Esophagus (tissue), 2 donors: ENCODE results near the gene AUH. TPM values are rescaled to one million over a fixed set of nuclear protein-coding genes. Genes with fewer than 3 reads are reported as not detected.
A peak's percentile ranks its signal among the peaks of the same experiment; 100 is the strongest.

Experiments
- H3K27ac ChIP-seq, 2 donors: one replicate each; pipeline ENCODE4 v1.5.1; 2013; ENCODE audit warnings: low read depth in 2 of 2, mild to moderate bottlenecking in 2 of 2, inconsistent platforms in 1 of 2, low read length in 1 of 2, moderate library complexity in 1 of 2
- H3K27me3 ChIP-seq, 2 donors: one replicate each; pipeline ENCODE4 v1.6.1; 2013; ENCODE audit warnings: low read length in 2 of 2, control low read depth in 1 of 2, mild to moderate bottlenecking in 1 of 2; ENCODE audit not compliant: insufficient read depth in 2 of 2, control insufficient read depth in 1 of 2
- H3K36me3 ChIP-seq, 2 donors: one replicate each; pipeline ENCODE4 v1.6.1; 2013; ENCODE audit warnings: low read length in 1 of 2; ENCODE audit not compliant: control insufficient read depth in 2 of 2, insufficient read depth in 2 of 2
- H3K4me1 ChIP-seq, 2 donors: one replicate each; pipeline ENCODE4 v1.6.1; 2013; ENCODE audit warnings: low read length in 1 of 2; ENCODE audit not compliant: control insufficient read depth in 2 of 2, insufficient read depth in 2 of 2
- H3K4me3 ChIP-seq, 2 donors: one replicate each; pipeline ENCODE4 v1.5.1; 2013; ENCODE audit warnings: low read length in 2 of 2, mild to moderate bottlenecking in 2 of 2, low read depth in 1 of 2, moderate library complexity in 1 of 2
- H3K9me3 ChIP-seq, 2 donors: one replicate each; pipeline ENCODE4 v1.6.1; 2013; ENCODE audit warnings: mild to moderate bottlenecking in 2 of 2, low read depth in 1 of 2, low read length in 1 of 2, moderate library complexity in 1 of 2; ENCODE audit not compliant: control insufficient read depth in 2 of 2, insufficient read depth in 1 of 2
- WGBS, 2 donors: extraction: QIAGEN DNeasy Blood & Tissue Kit; methylation state at CpG; one replicate each; pipeline ENCODE4 v1.1.7; 2013; 5-methylcytosine and 5-hydroxymethylcytosine counted together
- polyA plus RNA-seq, 2 donors: library from polyadenylated mRNA; stranded (reverse); fragments of 200-250 nt; gene quantifications; one replicate each; pipeline ENCODE4 v1.2.3, GENCODE V29; 2013
- donor health status: healthy with polysubstance abuse.
- donor health status: Bipolar disorder and iron deficiency.

AUH gene
- polyA plus RNA-seq, 2 donors, result 7.2 to 11.5 TPM

DNA sequence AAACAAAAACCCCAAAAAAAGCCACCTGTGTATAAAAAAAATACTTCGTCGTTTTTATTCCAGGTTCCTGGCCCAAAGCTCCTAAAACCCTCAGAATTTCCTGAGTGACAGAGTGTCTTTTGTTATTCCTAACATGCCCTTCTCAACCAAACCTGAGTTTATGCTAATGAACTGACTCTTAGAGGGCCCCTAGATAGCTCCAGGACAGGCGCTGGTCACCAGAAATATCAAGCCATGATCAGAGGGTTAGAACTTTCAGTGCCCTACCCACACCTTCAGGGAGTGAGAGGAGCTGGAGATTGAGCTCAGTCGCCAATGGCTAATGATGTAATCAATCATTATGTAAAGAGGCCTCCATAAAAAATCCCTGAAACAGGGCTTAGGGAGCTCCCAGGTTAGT, 15.7 kb downstream of the AUH start:
- no peaks in the 10 kb centered on the region for H3K4me1 ChIP-seq
- H3K36me3 ChIP-seq, result peaks cover 5 to 10% of the 10 kb centered on the region in 2 donors
- 90 to 94% methylated on average over 4 of the region's 4 CpGs for WGBS, 2 donors
- no peaks in the 10 kb centered on the region for H3K27me3 ChIP-seq
- no peak overlapping the region for H3K27ac ChIP-seq
- no peaks in the 10 kb centered on the region for H3K9me3 ChIP-seq
- no peak overlapping the region for H3K4me3 ChIP-seq

DNA sequence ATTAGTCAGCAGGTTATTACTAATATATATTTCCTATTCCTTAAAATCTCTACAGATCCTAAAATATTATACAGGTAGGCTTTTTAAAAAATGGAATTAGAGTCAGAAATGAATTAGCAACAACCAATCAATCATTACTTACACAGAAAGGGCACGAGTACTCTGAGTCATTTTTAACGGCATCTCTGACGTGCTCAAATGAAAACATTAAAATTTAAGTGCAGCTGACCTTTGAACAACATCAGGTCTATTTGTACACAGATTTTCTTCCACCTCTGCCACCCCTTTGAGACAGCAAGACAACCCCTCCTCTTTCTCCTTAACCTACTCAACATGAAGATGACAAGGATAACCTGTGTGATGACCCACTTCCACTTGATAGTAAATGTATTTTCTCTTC, 19.1 kb downstream of the AUH start:
- no peaks in the 10 kb centered on the region for H3K27me3 ChIP-seq
- H3K27ac ChIP-seq, result no peak overlapping the region
- no peak overlapping the region for H3K4me3 ChIP-seq
- 86 to 87% methylated on average over 3 of the region's 3 CpGs for WGBS, 2 donors
- peaks cover 5 to 10% of the 10 kb centered on the region in 2 donors for H3K36me3 ChIP-seq
- H3K9me3 ChIP-seq, result no peaks in the 10 kb centered on the region
- no peaks in the 10 kb centered on the region for H3K4me1 ChIP-seq

DNA sequence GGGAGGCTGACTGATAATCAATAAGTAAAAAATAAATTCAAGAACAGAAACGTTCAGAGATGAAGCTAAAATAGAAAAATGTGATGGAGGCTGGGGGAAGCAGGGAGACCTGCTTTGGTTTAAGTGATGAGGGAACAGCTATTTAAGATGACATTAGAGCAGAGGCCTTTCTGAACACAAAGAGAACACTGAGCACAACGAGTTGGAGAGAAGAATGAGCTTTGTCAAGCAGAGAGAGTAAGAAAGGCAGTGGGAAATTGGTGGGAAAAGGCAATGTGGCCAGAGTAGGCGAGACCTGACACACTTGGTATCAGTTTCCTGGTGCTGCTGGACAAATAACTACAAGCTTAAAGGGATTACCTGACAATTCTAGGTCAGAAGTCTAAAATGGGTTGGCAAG, 20.0 kb downstream of the AUH start:
- H3K4me1 ChIP-seq, result no peaks in the 10 kb centered on the region
- H3K27ac ChIP-seq, result no peak overlapping the region
- no peaks in the 10 kb centered on the region for H3K9me3 ChIP-seq
- WGBS, 2 donors, result 74 to 80% methylated on average over 3 of the region's 3 CpGs
- H3K4me3 ChIP-seq, result no peak overlapping the region
- no peaks in the 10 kb centered on the region for H3K27me3 ChIP-seq
- H3K36me3 ChIP-seq, result peaks cover 6 to 10% of the 10 kb centered on the region in 2 donors

DNA sequence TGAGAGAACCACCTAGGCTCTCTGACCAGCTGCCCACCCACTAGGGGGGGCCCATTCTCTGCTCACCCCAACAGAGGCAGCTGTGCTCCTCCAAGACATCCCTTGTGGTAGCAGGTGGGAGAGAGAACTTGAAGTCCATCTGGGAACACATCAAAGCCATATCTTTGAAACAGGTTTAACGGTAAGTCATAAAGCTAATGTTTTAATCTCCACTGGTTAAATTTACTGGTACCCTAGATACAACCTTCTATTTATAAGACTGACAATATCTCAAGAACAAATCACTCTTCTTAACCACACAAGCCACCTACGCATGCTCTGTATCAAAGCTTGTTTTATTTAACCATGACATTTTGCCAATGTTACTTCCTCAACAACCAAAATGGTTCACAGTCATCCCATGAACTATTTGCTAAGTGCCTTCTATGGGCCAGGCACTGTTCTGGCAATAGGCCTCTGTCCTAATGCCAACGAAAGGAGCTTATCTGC, 20.4 kb downstream of the AUH start:
- 70 to 85% methylated on average over 3 of the region's 3 CpGs for WGBS, 2 donors
- Histone ChIP-seq H3K9me3 (no peaks in the 10 kb centered on the region), H3K36me3 (peaks cover 6 to 10% of the 10 kb centered on the region in 2 donors), H3K27ac (no peak overlapping the region), H3K4me1 (no peaks in the 10 kb centered on the region), H3K27me3 (no peaks in the 10 kb centered on the region), H3K4me3 (no peak overlapping the region)

DNA sequence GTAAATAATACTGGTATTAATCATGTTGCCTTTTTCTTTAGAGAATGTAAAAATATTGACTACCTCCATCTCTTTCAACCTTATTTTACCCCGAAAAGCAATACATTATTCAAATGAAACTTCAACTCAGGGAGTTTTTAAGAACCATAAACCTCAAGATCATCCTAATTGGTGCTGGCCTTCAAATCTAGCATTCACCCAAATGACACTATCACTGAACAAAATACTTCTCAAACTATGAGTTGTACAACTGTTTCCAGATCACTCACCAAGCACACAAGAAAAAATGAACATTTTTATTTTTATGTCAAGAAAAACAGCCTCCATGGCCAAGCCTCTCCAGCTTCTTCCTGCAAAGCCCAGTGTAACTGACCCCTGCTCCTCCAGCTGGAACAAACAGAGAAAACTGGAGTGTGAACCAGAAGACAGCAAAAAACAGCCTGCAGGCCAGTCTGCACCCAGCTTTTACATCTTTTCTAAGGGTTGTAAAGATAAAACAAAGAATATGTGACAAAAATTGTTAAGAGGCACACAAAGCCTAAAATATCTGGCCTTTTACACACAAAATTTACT, 21.2 kb downstream of the AUH start:
- Histone ChIP-seq H3K9me3 (no peaks in the 10 kb centered on the region), H3K4me1 (no peaks in the 10 kb centered on the region), H3K4me3 (no peak overlapping the region), H3K27ac (no peak overlapping the region), H3K36me3 (peaks cover 6 to 7% of the 10 kb centered on the region in 2 donors), H3K27me3 (no peaks in the 10 kb centered on the region)
- 87 to 100% methylated on average over 1 of the region's 1 CpG for WGBS, 2 donors

DNA sequence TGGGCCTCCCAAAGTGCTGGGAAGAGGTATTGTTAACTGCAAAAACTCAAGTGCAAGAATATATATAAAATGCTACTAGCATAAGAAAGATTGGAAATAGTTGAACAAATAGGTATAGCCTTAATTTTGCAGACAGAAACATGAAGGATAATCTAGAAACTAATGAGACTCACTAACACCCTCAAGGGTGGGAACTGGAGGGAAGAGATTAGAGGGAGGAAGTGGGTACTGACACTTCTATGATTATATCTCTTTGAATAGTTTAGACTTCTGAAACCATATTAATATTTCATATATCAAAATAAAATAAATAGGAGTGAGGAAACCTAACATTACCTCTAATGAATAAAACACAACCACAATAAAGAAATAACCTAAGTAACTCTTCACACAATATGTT, 23.0 kb downstream of the AUH start:
- no peaks in the 10 kb centered on the region for H3K9me3 ChIP-seq
- H3K27me3 ChIP-seq, result no peaks in the 10 kb centered on the region
- H3K4me3 ChIP-seq, result no peak overlapping the region
- H3K36me3 ChIP-seq, result peaks cover 6 to 7% of the 10 kb centered on the region in 2 donors
- H3K27ac ChIP-seq, result no peak overlapping the region
- H3K4me1 ChIP-seq, result no peaks in the 10 kb centered on the region

DNA sequence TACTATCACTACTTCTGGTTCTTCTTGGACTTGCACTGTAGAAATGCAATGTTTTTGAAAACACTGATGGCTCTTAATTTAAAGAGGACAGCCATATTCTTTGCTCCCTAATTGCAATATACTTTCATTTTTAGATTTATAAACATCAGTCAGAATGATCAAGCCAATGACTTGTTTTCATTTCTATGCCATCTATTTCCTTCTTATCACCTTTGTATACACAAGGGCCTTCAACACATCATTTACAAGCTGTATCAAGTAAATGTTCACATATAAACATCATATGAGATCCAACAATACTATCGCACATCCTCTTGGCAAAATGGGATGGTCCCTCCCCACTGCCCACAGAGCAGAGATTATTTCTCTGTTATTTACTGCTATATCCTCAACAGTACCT, 24.9 kb downstream of the AUH start:
- no peaks in the 10 kb centered on the region for H3K27me3 ChIP-seq
- H3K36me3 ChIP-seq, result peaks cover 1 to 5% of the 10 kb centered on the region in 2 donors
- H3K27ac ChIP-seq, result no peak overlapping the region
- WGBS, 2 donors, result 86 to 90% methylated on average over 1 of the region's 1 CpG
- no peaks in the 10 kb centered on the region for H3K4me1 ChIP-seq
- H3K9me3 ChIP-seq, result no peaks in the 10 kb centered on the region
- H3K4me3 ChIP-seq, result no peak overlapping the region

DNA sequence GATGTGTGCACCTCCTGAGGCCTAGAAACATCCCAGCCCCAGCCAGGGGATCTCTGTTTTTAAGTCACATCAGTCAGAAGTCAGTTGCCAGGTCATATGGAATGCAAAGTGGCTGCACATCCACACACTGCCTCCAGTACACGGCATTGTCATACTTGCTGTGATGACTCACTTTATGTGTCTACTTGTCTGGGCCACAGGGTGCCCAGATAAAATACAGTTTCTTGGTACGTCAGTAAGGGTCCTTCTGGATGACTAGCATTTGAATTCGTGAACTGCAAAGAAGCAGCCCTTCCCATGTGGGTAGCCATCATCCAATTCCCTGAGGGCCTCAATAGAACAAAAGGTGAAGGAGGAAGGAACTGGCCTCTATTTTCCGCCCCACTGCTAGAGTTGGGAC, 27.7 kb downstream of the AUH start:
- Histone ChIP-seq H3K36me3 (peaks cover 0 to 3% of the 10 kb centered on the region in 2 donors), H3K9me3 (no peaks in the 10 kb centered on the region), H3K4me3 (no peak overlapping the region), H3K27me3 (no peaks in the 10 kb centered on the region), H3K27ac (no peak overlapping the region), H3K4me1 (no peaks in the 10 kb centered on the region)
- 85 to 92% methylated on average over 4 of the region's 4 CpGs for WGBS, 2 donors

DNA sequence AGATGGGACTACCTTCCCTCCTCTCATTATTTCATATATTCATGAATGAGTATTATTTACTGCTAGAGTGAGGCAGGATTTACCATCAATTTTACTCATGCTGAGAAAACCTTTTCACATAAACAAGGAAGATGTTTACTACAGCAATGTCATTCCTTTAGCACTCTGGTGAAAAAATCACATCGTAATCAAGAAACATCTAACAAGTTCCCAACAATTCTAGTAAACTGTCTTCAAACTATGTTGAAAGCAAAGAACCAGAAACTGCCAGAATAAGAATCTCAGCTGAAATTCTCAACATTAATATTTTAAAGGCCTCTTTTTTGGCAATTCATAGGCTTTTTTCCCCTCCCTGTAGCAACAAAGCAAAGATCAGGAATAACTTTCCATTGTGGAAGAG, 28.2 kb downstream of the AUH start:
- Histone ChIP-seq H3K27ac (no peak overlapping the region), H3K27me3 (no peaks in the 10 kb centered on the region), H3K4me1 (no peaks in the 10 kb centered on the region), H3K4me3 (no peak overlapping the region), H3K36me3 (peaks cover 0 to 3% of the 10 kb centered on the region in 2 donors), H3K9me3 (no peaks in the 10 kb centered on the region)
- 85 to 86% methylated on average over 1 of the region's 1 CpG for WGBS, 2 donors

DNA sequence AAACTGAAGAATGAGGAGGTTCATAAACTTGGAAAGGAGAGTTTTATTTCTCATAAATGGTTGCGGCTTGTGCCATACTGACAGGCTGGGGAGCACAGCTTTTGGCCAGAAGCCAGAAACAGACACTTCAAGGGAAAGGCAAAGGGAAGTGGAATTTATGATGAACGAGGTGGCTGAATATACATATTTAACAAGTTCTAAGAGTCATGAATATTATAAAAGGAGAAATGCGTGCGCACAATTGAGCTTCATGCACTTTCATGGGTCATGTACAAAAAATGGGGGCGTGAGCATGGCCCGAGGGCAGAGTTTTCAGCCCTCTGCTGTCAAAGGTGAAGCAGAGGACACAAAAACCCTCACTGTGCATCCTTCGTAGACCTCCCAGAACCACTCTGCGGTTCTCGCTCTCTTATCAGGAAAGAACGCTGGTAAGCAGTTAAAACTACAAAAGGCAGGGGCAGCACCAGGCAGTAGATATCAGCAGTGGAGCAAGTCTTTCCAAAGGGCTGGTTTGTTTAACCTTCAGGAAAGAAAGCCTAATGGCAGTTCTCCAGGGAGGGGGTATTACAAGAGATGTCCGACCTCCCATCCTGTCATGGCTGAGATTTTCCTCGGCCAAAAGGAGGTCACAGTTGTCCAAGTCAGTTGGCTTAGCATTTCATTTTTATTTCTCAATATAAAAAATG, 29.0 kb downstream of the AUH start:
- H3K4me3 ChIP-seq, result no peak overlapping the region
- WGBS, 2 donors, result 77 to 83% methylated on average over 12 of the region's 12 CpGs
- H3K27ac ChIP-seq, result peak overlapping the region in 1 of 2 donors; percentile 13

More for the DNA sequence above, 29.0 kb downstream of the AUH start:
- Histone ChIP-seq H3K4me1 (no peaks in the 10 kb centered on the region), H3K36me3 (peaks cover 1 to 3% of the 10 kb centered on the region in 2 donors), H3K27me3 (no peaks in the 10 kb centered on the region), H3K9me3 (peaks cover 0 to 3% of the 10 kb centered on the region in 2 donors)
